Activated naive CD8-positive, alpha-beta T cell (primary cell): ENCODE data around the gene CAPZA3.
"Not testable (repeated sequence)": the region's sequence is repeated elsewhere in the genome, so short reads cannot be mapped to it uniquely, and the experiment has no call there.

Experiments
- H3K27ac Mint-ChIP-seq: one replicate; pipeline ENCODE4 v1.8.0; 2021; ENCODE audit warnings: mixed read lengths
- H3K27me3 Mint-ChIP-seq: one replicate; pipeline ENCODE4 v1.8.0; 2021; ENCODE audit warnings: mixed read lengths
- H3K36me3 Mint-ChIP-seq: one replicate; pipeline ENCODE4 v1.8.0; 2021; ENCODE audit warnings: mixed read lengths
- H3K4me1 Mint-ChIP-seq: one replicate; pipeline ENCODE4 v1.8.0; 2021; ENCODE audit warnings: low read depth, mixed read lengths
- H3K4me3 Mint-ChIP-seq: one replicate; pipeline ENCODE4 v1.8.0; 2021; ENCODE audit warnings: mild to moderate bottlenecking, mixed read lengths
- H3K9me3 Mint-ChIP-seq: one replicate; pipeline ENCODE4 v1.8.0; 2021; ENCODE audit warnings: low read depth, mixed read lengths

CAPZA3 gene, protein sequence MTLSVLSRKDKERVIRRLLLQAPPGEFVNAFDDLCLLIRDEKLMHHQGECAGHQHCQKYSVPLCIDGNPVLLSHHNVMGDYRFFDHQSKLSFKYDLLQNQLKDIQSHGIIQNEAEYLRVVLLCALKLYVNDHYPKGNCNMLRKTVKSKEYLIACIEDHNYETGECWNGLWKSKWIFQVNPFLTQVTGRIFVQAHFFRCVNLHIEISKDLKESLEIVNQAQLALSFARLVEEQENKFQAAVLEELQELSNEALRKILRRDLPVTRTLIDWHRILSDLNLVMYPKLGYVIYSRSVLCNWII

DNA sequence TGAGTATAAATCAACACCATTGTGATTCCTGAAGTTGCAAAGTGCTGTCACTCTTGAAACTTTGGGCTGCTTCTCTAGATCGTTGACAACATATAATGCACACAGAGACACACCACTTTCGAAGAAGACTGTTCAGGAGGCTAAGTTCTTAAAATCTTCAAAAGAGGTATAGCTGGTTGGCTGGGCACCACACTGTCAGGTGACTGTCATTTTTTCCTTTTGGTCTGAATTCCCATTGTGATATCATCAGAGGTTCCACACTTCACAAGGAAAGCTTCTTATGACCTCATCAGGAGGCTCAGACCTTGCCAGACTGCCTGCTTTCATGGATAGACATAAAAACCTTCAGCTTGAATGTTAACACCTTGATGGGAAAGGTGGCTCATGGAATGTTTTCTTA is at the start of gene CAPZA3, which contains the start of gene PLCZ1:
Gene CAPZA3, plus strand, starts transcription at position 301 of the 400 bp plus-strand sequence. CDS start 150 bp downstream, outside the sequence.
Gene PLCZ1, minus strand, starts transcription at position 194 of the 400 bp plus-strand sequence. CDS start 641 bp downstream, outside the sequence.
- Mint-ChIP-seq H3K36me3 (no peaks in the 10 kb centered on the region), H3K4me3 (no peak within 1 kb of the TSS), H3K4me1 (no peaks in the 10 kb centered on the region), H3K9me3 (peaks cover 11% of the 10 kb centered on the region), H3K27me3 (no peaks in the 10 kb centered on the region), H3K27ac (no peak within 1 kb of the TSS)

DNA sequence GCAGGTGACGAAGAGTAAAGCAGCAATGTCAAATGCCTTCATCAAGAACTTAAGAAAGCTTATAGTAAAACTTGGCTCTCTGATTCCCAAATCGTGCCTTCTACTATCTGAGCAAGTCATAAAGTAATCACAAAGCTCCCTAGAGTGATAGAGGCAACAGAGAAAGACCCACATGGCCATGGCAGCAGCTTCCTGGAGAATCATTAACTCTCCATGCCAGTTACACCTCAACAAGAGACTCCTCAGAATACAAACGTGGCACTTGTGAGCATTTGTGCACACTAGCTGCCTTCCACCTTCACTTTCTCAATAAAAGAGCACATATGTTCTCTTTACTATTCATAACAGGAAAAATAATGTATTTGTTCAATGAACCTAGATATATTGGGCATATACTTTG is 48.1 kb upstream of the CAPZA3 start:
- no peaks in the 10 kb centered on the region for H3K4me1 Mint-ChIP-seq
- no peak overlapping the region for H3K4me3 Mint-ChIP-seq
- no peaks in the 10 kb centered on the region for H3K36me3 Mint-ChIP-seq
- H3K27ac Mint-ChIP-seq = no peak overlapping the region
- no peaks in the 10 kb centered on the region for H3K27me3 Mint-ChIP-seq
- H3K9me3 Mint-ChIP-seq = no peaks in the 10 kb centered on the region

DNA sequence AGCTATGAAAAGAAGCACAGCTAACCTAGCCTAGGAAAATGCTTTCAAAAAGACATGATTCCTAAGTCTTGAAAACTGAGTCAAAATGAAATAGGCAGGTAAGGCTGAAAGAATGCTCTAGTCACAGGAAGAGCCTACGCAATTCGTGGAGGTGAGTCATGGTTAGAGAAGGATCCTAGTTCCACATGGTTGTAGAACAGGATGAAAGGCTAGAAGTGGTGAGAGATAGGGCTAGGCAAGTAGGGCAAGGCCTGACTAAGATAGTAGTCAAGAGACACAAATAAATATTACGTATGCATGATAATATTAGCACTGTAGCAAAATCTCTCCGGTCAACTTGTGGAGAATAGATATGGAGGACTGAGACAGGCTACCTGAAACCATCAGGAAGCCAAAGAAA is 47.3 kb upstream of the CAPZA3 start:
- no peaks in the 10 kb centered on the region for H3K36me3 Mint-ChIP-seq
- no peaks in the 10 kb centered on the region for H3K4me1 Mint-ChIP-seq
- H3K27ac Mint-ChIP-seq = no peak overlapping the region
- H3K4me3 Mint-ChIP-seq = no peak overlapping the region
- H3K27me3 Mint-ChIP-seq = no peaks in the 10 kb centered on the region
- H3K9me3 Mint-ChIP-seq = no peaks in the 10 kb centered on the region

DNA sequence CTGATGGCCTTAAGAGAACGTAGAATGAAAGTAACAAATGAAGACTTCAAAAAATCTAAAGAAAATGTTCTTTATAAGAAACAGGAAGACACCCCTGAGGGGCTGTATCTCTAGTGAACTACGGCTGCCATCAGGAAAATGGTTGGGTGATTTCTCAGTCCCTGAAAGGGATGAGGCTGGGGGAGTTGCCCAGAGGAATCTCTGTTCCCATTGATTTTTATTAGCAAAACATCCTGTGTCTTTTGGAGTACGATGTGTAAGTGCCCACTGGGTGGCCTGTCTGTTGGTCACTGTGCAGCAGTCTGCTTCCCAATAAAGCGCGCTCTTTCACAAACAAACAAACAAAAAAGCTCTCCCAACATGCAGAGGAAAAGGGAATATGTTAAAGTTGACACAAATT is 43.9 kb upstream of the CAPZA3 start:
- not testable (repeated sequence) for H3K27me3 Mint-ChIP-seq, H3K4me3 Mint-ChIP-seq, H3K36me3 Mint-ChIP-seq, H3K27ac Mint-ChIP-seq, H3K9me3 Mint-ChIP-seq, H3K4me1 Mint-ChIP-seq

DNA sequence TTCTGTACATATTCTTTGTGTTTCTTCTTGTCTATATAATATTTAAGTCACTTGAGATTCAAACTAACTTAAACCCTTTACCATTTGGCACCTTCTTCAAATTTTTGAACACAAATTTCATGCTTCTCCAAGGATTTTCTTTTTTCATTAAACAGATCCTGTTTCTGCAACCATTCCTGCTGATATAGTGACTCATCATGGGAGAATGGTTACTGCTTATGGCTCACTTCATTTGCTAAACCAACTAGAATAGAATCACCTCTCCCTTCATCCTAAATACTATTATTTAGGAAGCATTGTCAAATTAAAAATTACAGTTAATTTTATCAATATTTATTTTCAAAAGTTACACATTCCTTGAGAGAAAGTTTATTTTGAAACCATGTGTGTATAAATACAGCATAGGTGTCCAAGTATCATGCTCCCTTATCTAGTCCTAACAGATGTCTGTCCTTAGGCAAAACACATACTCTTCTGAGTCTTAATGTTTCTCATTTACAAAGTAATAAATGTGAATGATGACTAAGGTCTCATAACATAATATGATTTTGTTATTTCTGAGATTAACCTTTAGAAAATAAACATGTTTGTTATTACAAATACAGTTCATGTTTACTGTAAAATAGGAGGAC is 40.8 kb upstream of the CAPZA3 start:
- no peaks in the 10 kb centered on the region for H3K4me1 Mint-ChIP-seq
- no peaks in the 10 kb centered on the region for H3K36me3 Mint-ChIP-seq
- no peak overlapping the region for H3K4me3 Mint-ChIP-seq
- H3K27me3 Mint-ChIP-seq = no peaks in the 10 kb centered on the region
- no peaks in the 10 kb centered on the region for H3K9me3 Mint-ChIP-seq
- no peak overlapping the region for H3K27ac Mint-ChIP-seq

DNA sequence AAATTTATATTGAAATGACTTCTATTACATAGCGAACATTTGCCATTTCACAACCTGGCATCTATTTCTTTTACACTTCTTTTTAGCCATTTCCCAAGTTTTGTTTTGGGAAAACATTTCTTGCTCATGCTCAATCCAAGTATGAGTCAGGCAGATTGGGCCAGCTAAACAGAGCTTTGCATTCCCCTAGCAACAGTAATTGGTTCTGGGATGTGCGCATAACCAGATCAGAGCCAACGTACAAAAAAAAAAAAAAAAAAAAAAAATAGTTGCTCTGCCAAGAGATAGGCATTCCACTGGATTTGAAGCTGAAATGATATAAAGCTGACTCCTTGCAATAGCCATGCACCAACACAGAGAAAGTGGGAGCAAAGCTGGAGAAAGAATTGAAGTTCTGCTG is 37.6 kb upstream of the CAPZA3 start:
- no peak overlapping the region for H3K4me3 Mint-ChIP-seq
- peaks cover 5% of the 10 kb centered on the region for H3K9me3 Mint-ChIP-seq
- H3K36me3 Mint-ChIP-seq = peaks cover 3% of the 10 kb centered on the region
- H3K4me1 Mint-ChIP-seq = no peaks in the 10 kb centered on the region
- H3K27me3 Mint-ChIP-seq = no peaks in the 10 kb centered on the region
- no peak overlapping the region for H3K27ac Mint-ChIP-seq

DNA sequence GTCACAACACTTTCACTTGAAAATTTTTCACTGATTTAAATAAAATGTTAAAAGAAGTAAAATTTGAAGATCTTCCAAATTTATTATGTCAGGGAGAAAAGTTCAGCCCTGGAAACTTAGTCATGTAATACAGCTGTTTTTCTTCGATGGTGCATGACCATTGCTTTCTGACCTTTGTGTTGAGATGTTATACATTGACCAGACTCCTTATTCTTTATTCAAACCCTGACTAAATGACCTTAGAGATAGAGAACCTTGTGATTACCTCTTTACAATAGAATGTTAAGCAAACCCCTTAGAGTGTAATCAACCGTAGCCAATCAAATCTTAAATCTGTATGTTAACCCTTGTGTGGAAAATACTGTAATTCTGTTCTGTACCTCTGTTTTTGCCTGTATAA is 34.6 kb upstream of the CAPZA3 start:
- Mint-ChIP-seq H3K4me3 (no peak overlapping the region), H3K4me1 (no peaks in the 10 kb centered on the region), H3K36me3 (peaks cover 3% of the 10 kb centered on the region), H3K27me3 (no peaks in the 10 kb centered on the region), H3K9me3 (peaks cover 14% of the 10 kb centered on the region), H3K27ac (no peak overlapping the region)

DNA sequence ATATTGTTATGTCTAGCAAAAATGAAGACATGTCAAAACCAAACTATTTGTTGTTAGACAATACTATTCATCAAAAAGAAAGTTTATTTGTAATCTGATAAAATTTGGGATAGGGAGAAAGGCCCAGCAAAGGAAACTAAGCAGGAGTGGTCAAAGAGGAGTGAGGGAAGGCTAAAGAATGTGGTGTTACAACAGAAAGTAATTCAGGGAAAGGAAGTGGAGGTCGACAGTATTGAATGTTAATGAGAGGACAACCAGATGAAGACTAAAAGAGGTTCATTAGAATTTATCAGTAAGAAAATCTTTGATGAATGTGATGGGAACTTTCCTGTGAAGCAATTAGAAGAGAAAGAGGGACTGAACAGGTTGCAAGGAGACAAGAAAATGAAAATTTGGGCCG is 34.0 kb upstream of the CAPZA3 start:
- Mint-ChIP-seq H3K4me3 (no peak overlapping the region), H3K27me3 (no peaks in the 10 kb centered on the region), H3K9me3 (peaks cover 14% of the 10 kb centered on the region), H3K4me1 (no peaks in the 10 kb centered on the region), H3K36me3 (peaks cover 3% of the 10 kb centered on the region), H3K27ac (no peak overlapping the region)

DNA sequence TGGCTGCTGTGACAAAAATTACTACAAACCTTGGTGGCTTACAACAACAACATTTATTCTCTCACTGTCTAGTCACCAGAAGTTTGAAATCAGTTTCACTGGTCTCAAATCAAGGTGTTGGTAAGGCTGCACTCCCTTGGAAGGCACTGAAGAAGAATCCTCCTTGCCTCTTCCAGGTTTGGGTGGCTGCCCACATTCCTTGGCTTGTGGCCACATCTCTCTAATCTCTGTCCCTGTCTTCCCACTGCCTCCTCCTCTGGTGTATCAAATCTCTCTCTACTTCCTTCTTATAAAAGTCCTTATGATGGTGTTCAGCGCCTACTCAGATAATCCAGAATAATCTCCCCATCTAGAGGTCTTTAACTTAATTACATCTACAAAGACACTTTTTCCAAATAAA is 31.1 kb upstream of the CAPZA3 start:
- no peaks in the 10 kb centered on the region for H3K4me1 Mint-ChIP-seq
- no peak overlapping the region for H3K4me3 Mint-ChIP-seq
- H3K27ac Mint-ChIP-seq = no peak overlapping the region
- H3K36me3 Mint-ChIP-seq = peaks cover 3% of the 10 kb centered on the region
- H3K9me3 Mint-ChIP-seq = peaks cover 23% of the 10 kb centered on the region
- H3K27me3 Mint-ChIP-seq = no peaks in the 10 kb centered on the region

DNA sequence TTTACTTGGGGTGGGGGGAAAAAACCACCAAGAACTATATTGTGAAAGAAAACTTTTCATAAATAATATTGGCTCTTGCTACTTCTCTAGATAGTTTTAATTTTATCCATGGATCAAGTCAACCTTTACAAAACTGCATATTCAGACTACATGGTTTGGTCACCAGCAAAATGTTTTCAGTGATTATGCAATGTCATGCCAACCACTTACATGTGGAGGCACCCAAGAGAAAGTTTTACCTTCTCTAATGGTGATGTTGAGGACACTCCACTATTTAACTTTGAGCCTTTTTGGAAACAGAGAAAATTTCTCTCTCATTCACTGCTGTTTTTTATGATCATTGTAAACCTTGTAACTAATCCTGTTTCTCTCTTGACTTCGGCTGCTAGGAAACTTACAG is 21.7 kb upstream of the CAPZA3 start:
- peaks cover 4% of the 10 kb centered on the region for H3K9me3 Mint-ChIP-seq
- H3K4me3 Mint-ChIP-seq = no peak overlapping the region
- H3K27me3 Mint-ChIP-seq = no peaks in the 10 kb centered on the region
- H3K4me1 Mint-ChIP-seq = no peaks in the 10 kb centered on the region
- H3K36me3 Mint-ChIP-seq = no peaks in the 10 kb centered on the region
- no peak overlapping the region for H3K27ac Mint-ChIP-seq

DNA sequence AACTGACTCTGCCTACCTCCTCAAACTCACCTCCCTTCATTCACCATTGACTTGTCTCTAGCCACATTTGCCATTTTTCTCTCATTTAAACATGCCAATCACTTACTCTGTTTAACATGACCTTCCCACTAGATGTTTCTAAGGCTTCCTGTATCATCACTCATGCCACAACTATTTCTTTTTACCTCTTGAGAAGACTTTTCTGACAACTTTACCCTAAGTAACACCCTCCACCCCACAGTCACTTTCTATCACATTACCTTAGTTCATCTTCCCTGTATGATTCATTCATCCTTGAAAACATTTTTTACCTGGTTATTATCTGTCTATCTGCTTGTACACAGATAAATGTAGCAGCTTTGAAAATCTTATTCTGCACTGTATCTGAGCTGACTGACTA is 19.5 kb upstream of the CAPZA3 start:
- H3K4me3 Mint-ChIP-seq = no peak overlapping the region
- H3K4me1 Mint-ChIP-seq = no peaks in the 10 kb centered on the region
- no peak overlapping the region for H3K27ac Mint-ChIP-seq
- H3K36me3 Mint-ChIP-seq = no peaks in the 10 kb centered on the region
- no peaks in the 10 kb centered on the region for H3K27me3 Mint-ChIP-seq
- H3K9me3 Mint-ChIP-seq = peaks cover 4% of the 10 kb centered on the region

DNA sequence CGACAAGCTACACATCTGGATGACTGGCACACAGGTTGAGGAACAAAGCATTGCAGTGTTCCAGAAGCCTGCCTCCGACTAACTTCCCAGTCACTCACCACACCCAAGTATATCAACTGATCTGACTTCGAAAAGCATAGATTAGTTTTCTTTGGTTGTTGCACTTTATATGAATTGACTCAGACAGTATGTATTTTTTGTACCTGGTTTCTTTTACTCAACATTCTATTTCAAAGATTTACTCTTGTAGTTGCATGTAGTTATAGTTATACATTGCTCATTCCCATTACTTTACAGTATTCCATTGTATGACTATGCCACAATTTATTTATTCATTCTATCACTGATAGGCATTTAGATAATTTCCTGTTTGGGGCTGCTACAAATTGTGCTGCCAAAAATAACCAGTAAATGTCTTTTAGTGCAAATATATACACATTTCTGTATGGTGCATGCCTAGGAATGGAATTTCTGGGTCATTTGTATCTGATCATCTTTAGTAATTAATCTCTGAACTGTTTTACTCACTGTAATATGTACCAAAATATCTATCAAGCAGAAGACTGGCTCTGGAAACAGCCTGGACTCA is 17.9 kb upstream of the CAPZA3 start:
- Mint-ChIP-seq H3K9me3 (peaks cover 4% of the 10 kb centered on the region), H3K27ac (no peak overlapping the region), H3K4me3 (no peak overlapping the region), H3K36me3 (no peaks in the 10 kb centered on the region), H3K4me1 (no peaks in the 10 kb centered on the region), H3K27me3 (no peaks in the 10 kb centered on the region)

DNA sequence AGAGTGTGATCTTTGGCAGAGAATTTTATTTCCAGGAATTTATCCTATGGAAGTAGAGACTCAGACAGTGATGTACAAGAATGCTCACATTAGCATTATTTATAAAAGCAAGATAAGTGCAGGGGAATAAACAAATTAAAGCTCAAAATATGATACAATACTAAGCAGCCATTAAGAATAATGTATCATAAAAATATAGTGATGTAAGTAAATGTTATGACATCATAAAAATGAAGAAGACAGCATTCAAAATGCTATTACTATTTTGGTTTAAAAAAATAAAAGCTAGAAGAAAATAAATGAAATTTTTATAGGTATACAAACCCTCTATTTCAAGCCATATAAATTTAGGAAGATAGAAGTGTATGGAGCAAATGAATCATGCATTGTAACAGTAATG is 17.2 kb upstream of the CAPZA3 start:
- Mint-ChIP-seq H3K9me3 (peaks cover 4% of the 10 kb centered on the region), H3K27me3 (no peaks in the 10 kb centered on the region), H3K36me3 (no peaks in the 10 kb centered on the region), H3K4me3 (no peak overlapping the region), H3K4me1 (no peaks in the 10 kb centered on the region), H3K27ac (no peak overlapping the region)

DNA sequence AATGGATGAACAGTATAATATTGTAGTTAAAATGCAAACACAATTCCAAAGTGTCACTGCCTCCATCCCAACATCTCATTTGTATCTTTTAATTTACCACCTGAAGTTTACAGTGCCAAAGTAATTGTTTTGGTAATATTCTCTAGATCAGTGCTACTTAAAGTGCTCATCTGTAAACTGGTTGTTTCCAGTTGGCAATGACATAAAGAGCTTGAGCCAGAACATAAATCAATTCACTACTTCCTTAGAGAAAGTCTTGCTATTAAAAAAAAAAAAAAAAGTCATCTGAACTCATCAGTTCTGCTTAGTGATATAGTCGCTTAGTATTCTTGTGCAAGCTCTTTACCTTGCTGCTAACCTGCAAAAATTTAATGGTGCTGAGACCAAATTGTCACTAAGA is 16.5 kb upstream of the CAPZA3 start:
- Mint-ChIP-seq H3K4me3 (no peak overlapping the region), H3K36me3 (no peaks in the 10 kb centered on the region), H3K27me3 (no peaks in the 10 kb centered on the region), H3K9me3 (no peaks in the 10 kb centered on the region), H3K27ac (no peak overlapping the region), H3K4me1 (no peaks in the 10 kb centered on the region)

DNA sequence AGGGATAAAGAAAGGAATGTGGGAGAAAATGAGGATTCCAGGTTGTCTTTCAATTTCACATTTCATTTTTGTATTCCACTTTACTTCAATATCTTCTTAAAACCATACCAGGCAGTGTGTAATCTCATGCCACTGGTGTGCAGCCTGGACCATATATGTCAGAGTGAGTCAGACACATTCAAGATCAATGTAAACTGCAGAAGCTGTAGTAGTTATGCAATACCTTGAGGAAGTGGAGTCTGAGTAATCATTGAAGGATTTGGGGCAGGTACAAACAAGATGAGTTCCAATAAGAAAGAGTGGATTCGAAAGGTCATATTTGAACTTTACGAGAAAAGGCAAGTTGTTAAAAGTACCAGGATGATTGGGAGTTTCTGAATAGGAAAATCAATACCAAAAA is 14.2 kb upstream of the CAPZA3 start:
- Mint-ChIP-seq H3K4me3 (no peak overlapping the region), H3K36me3 (no peaks in the 10 kb centered on the region), H3K9me3 (no peaks in the 10 kb centered on the region), H3K27me3 (no peaks in the 10 kb centered on the region), H3K27ac (no peak overlapping the region), H3K4me1 (no peaks in the 10 kb centered on the region)
